ENCODE measurements around the gene HEXA.

DNA sequence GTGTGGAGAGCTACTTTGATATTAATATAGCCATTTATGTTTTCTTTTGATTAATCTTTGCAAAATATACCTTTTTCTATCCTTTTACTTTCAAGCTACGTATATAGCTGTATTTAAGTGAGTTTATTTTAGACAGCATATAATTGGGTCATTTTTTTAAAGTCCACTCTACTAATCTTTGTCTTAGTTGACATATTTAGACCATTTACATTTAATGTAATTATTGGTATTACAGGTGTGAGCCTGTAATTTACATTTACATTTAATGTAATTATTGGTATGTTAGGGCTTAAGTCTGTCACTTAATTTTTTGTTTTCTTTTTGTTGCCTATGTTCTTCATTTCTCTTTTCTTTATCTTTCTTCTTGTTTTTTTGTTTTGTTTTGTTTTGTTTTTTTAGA is 52.1 kb downstream of the HEXA start:
- TF ChIP-seq, protein P1, sequence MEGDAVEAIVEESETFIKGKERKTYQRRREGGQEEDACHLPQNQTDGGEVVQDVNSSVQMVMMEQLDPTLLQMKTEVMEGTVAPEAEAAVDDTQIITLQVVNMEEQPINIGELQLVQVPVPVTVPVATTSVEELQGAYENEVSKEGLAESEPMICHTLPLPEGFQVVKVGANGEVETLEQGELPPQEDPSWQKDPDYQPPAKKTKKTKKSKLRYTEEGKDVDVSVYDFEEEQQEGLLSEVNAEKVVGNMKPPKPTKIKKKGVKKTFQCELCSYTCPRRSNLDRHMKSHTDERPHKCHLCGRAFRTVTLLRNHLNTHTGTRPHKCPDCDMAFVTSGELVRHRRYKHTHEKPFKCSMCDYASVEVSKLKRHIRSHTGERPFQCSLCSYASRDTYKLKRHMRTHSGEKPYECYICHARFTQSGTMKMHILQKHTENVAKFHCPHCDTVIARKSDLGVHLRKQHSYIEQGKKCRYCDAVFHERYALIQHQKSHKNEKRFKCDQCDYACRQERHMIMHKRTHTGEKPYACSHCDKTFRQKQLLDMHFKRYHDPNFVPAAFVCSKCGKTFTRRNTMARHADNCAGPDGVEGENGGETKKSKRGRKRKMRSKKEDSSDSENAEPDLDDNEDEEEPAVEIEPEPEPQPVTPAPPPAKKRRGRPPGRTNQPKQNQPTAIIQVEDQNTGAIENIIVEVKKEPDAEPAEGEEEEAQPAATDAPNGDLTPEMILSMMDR (IDR thresholded peaks at IDR 0.05; ENCODE audit: insufficient read depth, low read depth, low read length): no peak
- TF ChIP-seq EZH2 (IDR thresholded peaks at IDR 0.05; ENCODE audit: insufficient read depth, low read length): no peak

Data from astrocyte (in vitro differentiated cells and primary cell).